Measurements from ENCODE around the gene RAB4A.

GRCh38 chr1:229247871-229248270 is 23.0 kb upstream of the RAB4A start:
- TF ChIP-seq MXI1 (IDR thresholded peaks at IDR 0.05; ENCODE audit: borderline replicate concordance, low read depth, low read length) (no peak), POLR2A (IDR thresholded peaks at IDR 0.05; ENCODE audit: low read depth, low read length) (no peak), CEBPB (IDR thresholded peaks at IDR 0.05; ENCODE audit: low read depth, low read length) (no peak), USF2 (IDR thresholded peaks at IDR 0.05; ENCODE audit: low read depth, low read length) (no peak), NFE2L2 (IDR thresholded peaks at IDR 0.05; ENCODE audit: low read depth, low read length) (no peak)
- TF ChIP-seq, protein P1, sequence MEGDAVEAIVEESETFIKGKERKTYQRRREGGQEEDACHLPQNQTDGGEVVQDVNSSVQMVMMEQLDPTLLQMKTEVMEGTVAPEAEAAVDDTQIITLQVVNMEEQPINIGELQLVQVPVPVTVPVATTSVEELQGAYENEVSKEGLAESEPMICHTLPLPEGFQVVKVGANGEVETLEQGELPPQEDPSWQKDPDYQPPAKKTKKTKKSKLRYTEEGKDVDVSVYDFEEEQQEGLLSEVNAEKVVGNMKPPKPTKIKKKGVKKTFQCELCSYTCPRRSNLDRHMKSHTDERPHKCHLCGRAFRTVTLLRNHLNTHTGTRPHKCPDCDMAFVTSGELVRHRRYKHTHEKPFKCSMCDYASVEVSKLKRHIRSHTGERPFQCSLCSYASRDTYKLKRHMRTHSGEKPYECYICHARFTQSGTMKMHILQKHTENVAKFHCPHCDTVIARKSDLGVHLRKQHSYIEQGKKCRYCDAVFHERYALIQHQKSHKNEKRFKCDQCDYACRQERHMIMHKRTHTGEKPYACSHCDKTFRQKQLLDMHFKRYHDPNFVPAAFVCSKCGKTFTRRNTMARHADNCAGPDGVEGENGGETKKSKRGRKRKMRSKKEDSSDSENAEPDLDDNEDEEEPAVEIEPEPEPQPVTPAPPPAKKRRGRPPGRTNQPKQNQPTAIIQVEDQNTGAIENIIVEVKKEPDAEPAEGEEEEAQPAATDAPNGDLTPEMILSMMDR (conservative IDR thresholded peaks at IDR 0.05; ENCODE audit: low read depth, low read length) = no peak

Measured in IMR-90 (cell line).